Stimulated activated CD4-positive, alpha-beta T cell treated with anti-CD3 and anti-CD28 coated beads, Interleukin-1b, Interleukin-23, amount 100 ng/mL, for 4 hours (primary cell): Measurements from ENCODE around the gene PTPRK.

Experiments used
- DNase-seq, 2 donors: peaks; one replicate each; pipeline ENCODE4 v3.0.0-alpha.2; 2020; ENCODE audit warnings: low read depth in 2 of 2

Gene PTPRK

DNA sequence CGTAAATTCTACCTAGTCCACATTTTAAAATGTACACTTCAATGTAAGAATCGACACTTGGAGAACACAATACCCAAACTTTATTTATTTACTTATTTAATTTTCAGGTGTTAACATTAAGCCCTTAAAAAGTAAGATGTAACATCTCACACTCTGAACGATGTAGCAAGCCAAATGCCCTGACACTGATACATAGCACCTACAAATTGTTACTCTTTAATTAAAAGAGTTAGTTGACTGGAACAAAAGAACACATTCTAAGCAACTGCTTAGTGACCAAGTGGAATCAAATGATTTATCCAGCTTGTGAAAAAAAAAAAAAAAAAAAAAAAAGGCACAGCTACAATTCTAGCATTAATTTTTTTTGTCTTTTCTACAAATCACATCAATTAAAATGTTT is 327.4 kb downstream of the PTPRK start:
- DNase-seq: no peak

DNA sequence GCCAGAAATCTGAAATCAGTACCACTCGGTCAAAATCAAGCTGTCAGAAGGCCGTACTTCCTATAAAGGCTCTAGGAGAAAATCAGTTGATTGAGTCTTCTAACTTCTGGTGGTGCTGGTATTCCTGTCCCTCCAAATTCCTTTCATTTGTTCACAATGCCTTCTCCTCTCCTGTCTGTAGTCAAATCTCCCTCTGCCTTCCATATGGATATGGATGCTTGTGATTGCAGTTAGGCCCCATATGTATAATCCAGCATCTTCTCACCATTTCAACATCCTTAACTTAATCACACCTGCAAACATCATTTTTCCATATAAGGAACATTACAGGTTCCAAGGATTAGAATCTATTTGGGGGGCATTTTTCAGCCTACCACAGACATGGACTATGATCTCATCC is 331.7 kb downstream of the PTPRK start:
- no peak for DNase-seq

DNA sequence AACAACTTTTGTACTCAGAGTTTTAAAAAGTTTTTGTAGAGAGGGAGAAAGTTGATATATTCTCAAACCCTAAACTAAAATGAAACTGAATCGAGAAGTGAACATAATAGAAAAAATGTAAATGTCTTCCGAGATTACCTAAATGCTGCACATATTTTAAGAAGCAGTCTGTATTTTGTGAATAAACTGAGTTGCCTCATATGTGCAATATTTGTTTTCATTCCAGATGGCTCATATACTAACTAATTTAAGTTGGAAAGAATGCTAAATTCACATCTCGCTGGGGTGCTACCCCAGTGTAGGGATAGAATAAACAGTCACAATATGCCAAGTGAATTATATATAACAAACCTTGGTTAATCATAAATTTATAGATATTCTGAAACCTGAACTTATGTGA is 333.7 kb downstream of the PTPRK start:
- DNase-seq: no peak

DNA sequence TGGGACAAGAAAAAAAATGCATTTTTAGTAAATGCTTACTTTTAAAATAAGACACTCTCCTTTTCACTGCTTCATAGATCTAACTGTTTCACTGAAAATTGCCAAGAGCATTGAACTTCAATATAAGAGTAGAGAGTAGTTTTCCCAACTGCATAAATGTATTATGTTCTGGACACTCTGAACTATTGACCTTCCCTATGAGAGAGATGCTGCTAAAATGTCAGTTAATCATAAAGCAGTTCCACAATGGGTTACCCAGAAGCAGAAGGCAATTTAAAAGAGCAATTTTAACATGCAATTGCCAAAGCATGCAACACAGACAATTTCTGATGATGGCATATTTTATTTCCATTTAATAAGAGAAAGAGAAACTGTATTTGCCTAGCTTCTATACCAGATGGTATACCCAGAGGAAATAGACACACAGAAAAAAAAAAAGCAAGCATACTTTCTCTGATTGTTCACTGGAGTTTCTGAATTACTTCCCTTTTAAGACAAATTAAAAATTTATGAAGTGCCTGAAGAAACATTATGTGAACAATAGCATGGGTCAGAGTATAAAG is 340.4 kb downstream of the PTPRK start:
- DNase-seq: no peak

DNA sequence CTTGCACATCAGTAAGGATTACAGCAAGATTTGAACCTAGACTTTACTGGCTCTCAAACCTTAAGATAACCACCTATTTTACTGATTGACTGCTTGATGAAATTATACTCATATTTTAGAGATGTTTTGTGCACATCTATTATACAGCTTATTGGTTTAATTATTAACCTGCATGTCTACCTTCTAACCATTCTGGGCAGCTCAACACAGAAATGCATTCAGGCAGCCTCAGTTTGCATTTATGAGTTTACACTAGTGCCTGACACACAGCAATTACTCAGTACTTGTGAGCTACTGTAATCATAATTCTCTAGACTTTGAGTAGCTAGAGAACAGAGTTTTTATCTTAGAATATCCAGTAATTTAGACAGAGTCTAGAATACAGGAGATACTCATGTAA is 345.7 kb downstream of the PTPRK start:
- DNase-seq: no peak

DNA sequence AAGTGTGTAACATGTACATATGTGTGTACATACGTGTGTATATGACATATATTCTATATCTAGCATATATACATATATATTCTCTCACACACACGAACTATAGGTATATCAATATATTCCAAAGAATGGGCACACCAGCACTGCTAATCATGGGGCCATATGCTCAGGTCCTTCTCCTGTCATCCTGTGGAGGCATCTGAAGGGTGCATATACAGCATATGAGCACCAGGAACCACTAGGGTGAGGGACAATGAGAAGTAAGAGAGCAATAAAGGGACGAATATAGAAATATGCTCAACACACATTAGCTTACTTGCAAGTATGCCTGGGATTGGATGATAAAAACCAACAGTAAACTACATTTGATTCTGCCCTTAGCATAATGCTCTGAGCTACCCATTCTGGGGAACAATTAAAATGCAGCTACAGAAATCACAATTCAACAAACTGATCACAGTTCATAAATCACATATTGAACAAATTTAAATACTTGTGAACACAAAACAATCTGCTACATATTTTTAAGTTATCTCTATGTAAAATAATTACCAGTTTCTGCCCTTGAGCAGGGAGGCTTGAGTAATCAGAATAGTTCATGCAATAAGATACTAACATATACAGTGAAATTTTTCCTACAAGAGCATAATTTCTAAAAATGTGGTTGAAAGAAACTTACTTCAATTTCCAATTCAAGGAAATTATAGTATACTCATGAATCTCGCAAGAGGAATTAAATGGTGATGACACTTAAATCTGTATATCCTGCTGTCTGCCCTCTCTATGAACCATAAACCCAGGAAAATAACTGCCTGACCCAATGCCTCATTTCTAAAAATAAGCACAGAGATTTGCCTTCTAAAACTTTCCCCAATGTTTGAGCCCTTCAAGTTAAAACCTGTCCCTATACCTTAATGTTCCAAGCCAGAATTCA is 347.4 kb downstream of the PTPRK start:
- DNase-seq: no peak

DNA sequence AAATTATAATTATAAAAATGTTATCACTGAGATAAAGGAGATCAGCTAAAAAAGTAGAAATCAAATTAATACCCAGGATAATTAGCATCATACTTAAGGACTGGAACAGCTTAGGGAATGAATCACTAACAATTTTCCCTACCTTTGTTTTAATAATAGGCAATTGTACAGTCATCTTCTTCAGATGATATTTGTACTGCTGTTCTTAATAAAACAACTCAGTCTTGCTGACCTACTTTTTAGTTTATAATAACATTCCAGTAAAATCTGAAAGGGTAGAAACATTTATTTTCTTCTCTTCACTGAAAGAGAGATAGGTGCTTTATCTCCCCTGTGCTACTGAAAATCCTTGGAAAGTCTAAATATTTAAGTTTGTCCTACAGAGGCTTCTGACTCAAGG is 348.3 kb downstream of the PTPRK start:
- DNase-seq: no peak

DNA sequence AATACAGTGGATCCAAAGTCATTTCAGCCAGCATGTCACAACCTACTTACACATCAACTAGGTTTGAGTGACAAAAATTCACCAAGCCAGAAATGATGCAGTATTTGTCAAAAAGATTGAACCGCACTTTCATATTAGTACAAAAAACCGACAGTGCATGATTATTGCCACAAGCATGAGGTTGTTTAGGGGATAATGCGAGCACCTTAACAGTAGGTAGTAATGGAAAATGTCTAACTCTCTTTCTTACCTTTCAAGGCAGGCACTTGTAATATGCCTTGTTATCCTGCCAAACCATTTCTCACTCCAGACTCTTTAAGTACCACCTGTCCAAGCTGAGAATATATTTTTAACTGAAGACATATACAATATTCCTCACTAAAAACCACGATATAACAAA is 349.2 kb downstream of the PTPRK start:
- no peak for DNase-seq

DNA sequence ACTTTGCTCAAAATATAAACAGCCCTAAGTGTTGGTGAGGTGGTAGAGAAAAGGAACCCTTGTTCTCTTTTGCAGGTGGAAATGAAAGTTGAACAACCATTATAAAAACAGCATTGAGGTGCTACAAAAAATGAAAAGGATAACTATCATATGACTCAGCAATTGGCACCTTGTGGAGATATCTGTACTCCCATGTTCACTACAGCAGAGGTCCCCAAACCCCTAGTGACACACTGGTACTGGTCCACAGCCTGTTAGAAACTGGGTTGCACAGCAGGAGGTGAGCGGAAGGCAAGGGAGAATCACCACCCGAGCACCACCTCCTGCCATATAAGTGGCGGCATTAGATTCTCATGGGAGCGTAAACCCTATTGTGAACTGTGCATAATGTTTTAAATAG is 352.2 kb downstream of the PTPRK start:
- DNase-seq: no peak

DNA sequence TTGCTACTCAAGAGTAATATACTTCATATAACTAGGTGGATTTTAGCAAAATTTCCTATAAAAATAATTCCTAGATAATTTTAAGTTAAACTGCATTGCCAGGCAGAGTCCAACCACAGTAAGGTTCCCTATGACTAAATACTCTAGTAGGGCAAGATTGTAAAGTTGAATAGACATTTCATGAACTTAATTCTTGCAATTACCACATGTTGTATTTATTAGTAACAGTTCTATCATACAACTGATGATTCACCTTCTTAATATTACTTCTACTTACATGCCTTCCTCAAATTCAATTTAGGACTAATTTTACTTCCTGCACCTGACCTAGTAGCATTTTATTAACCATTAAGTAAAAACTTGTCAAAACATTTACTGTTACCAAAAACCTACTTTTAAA is 352.8 kb downstream of the PTPRK start:
- no peak for DNase-seq

DNA sequence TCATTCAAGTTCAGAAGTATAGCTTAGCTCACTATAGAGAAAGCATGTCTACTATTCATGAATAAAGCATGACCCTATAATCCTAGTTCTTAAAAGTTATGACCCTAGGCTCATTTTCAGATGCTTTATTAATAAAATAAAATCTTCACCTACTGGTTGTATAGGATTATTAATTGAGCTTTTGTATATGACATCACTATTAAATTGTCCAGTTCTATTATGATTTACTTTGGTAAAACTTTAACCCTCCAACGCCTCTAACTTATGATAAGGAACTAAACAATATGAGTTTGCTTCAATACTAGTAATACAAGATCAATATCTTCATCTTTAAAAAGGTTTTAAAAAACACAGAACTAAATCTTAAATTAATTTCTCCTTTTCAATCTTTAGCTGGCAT is 356.1 kb downstream of the PTPRK start:
- DNase-seq: no peak

DNA sequence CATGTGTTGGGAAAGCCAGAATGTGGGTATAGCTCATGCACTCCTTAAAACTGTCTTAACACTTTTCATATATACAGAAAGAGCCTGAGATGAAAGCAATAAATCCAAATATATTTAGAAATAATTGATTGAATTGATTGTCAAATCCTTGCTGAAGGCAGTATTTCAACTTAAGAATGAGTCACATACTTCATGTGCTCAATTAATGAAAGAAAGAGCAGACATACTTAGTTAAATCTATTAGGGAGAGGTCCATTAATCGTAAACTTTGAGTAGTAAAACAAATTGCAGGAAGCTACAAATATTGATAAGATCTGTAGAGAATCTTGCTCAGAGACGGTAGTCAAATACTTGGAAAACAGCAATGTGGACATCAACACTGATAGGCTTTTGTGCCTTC is 358.0 kb downstream of the PTPRK start:
- no peak for DNase-seq

DNA sequence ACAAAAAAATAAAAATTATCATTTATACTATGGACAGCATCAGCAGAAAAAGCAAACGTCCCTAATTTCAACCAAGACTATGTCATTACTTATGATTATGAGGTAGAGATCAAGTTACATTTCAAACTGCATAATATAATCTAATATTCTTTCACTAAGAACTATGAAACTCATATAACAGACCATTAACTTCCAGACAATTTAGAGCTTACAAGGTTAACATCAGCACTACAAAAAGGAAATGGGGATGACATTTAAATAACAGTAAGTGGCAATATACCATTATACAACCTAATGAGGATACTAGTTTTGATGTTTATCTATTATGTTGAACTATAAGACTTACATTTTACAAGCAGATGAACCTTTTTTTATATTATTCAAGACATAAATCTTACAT is 358.6 kb downstream of the PTPRK start:
- no peak for DNase-seq

DNA sequence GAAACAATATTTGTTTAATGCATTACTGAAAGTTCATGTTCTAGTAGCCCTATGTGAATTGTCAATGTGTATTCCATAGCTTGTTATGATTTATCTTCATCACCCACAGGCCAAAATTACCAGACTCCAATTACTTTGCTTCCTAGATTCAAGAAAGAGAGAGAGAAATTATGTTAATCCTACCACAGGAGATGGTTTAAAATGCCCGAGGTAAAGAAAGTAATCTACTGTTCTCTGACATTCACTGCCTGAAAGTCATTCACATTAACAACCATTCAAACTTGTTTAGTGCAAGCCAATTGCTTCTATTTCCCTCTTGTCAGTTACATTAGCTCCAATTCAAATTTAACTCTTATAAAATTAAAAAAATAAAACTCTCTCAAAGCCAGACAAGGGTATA is 359.1 kb downstream of the PTPRK start:
- DNase-seq: no peak

DNA sequence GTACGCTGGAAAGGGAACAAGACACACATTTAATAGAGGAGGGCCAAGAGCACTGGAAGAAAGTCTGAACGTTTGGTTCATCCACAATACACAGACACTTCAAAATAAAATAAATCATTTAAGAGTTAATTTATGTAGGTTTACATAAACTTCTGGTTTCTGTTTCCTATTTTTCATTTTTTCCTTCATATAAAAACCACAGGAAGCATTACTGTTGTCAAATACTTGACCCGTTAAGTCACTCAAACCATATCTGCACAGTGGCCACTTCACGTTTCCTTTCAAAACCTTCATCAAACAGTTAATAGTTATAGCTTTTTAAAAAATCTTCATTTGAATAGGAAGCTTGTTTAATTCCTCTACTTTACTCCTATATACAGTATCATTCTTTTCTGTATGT is 361.9 kb downstream of the PTPRK start:
- DNase-seq: no peak

DNA sequence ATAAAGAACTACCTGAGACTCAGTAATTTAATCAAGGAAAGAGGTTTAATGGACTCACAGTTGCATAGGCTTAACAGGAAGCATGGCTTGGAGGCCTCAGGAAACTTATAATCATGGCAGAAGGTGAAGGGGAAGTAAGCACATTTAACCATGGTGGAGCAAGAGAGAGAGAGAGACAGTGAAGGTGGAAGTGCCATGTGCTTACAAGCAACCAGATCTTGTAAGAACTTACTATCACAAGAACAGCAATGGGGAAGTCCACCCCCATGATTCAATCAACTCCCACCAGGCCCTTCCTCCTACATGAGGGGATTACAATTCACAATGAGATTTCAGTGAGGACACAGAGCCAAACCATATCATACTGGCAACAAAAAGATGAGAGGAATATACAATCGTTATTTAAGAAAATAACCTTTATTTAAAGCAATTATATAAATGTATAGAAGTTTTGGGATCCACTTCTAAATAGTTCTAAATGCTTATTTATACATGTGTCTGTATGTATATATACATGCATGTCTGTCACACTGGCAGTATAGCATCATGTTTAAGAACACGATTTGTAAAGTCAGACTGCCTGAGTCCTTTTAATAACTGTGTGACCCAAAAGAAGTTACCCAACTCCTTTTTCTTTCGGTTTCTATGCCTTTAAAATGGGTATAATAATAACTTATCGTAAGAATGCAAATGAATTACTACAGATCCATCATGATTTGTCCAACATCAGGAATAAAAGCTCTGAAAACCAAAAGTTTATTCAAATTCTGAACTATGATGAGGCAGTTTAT is 363.9 kb downstream of the PTPRK start:
- DNase-seq: no peak

DNA sequence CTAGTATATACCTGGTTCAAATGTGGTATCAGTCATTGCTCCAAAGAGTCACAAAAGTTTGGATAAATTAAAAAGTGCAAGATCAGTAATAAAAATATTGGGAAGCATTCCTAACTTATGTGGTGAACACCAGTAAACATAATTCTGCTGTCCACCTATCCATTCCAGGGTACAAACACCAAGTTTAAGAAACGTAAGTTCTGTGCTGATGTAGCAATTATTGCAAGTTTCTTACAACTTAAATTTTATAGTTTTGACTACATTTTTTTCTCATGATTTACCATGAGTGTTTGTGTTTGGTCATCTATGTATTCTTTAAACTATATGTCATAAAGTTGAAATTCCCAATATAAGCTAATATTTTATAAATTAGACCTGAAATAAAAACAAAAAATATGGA is 364.6 kb downstream of the PTPRK start:
- no peak for DNase-seq

DNA sequence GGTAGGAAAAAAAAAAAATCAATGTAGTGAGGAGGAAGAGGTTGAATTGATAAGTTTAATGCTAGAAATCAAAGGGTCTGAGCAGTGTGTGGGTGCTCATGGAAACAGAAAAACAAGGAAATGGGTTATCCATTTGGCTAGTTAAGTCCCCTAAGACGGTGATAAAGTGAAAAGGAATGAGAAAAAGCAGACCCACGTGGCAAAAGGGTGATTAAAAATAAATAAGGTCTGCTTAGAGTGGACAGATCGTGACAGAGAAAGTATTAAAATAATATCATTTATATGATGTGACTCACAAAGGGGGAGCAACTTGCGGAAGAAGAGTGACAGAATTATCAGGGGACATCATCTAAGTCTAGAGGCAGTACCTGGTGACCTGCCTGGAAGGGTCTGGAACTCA is 367.8 kb downstream of the PTPRK start:
- no peak for DNase-seq

DNA sequence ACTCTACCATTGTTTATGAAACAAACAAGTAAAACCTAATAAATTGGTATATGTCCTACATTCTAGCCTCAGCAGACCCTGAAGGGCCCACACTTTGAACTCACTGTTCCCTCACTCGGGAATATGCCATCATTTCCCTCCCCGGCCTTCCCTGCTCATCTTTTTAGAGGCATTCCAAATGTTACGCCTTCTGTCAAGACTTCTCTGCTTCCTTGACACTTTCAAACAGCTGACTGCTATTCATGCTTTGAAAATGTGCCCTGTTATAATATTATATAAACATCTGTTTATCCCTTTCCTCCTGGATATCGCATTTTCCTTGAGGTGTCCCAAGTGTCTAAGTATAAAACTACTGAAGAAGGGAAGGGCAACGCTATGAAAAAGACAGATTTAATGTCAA is 370.0 kb downstream of the PTPRK start:
- no peak for DNase-seq

DNA sequence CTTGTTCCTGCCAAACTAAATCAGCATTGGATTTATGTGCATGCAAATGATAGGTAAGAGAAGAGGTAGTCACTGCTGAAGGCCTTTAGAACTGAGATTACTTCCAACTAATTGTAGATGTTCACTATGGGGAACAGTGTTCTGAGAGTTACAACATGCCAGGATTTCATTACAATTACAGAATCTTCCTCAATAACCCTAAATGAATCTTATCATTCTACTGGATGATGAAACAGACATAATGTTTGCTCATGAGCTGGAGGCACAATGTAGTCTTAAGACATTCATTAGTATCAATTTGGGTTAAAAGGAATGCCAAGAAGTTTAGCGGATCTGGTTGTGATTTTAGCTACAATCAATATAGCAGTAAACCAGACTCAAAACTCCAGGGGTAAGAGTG is 370.6 kb downstream of the PTPRK start:
- DNase-seq: no peak

DNA sequence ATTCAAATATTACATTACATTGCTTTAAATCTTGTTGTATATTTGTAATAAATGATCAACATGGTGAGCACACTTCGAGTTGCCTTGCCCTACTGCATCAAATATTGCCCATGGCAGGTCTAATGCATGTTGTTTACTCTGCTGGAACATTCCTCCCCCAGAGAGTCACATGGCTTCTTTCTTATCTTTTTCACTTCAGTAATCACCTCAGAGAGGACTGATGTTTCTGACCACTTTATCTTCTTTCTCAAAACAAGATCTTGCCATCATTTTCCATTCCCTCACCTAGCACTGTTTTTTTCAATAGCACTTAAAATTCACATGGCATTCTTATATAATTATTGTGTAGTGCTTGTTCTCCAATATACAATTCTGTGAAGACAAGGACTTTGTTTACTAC is 376.1 kb downstream of the PTPRK start:
- no peak for DNase-seq

DNA sequence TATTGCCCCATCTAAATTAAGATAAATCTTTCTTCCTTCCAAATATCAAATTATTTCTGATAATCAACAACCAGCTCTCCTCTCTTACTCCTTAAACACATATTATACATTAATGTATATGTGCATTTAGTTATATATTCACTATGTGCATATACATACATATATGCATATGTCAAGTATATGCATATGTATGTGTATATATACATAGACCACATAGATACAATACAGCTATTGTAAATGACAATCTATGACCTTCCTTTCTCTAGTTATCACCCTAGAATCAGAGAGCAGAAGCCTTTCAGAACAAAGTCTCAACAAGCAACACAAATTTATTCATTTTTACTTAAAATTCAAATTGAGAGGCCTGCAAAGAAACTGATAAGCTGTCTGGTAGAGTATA is 378.5 kb downstream of the PTPRK start:
- no peak for DNase-seq

DNA sequence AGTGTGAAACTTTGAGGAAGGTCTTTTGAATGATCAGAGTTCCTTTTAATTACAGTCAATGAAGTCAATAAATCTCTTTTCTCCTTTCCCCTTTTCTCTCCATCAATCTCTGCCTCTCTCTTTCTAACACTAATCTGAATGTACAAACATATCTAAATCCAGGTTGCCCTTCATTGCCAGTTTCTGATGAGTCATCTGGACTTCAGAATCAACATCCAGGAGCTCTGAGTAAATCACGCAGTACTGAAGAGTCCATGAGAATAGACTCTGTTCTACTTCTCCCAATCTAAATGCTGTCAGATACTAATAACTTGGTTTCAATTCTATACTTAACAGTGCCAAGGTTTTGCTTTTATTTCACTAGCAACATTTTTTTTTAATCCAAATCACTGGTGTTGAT is 380.9 kb downstream of the PTPRK start:
- DNase-seq: no peak
